ENCODE data around the gene PLEKHO2. TPM values are rescaled to one million over a fixed set of nuclear protein-coding genes. Genes with fewer than 3 reads are reported as not detected.
A peak's percentile ranks its signal among the peaks of the same experiment; 100 is the strongest.

The PLEKHO2 gene
- total and polyA plus RNA-seq, 2 of the 13 experiments (the other 11 are each of a cell fraction or from before 2014, with no cell fraction given): 3.8 to 4.8 TPM

GRCh38 chr15:64884679-64885078 lies 43.0 kb downstream of the PLEKHO2 start:
- Histone ChIP-seq H3K79me2 (ENCODE audit: insufficient read depth, low read length) (no peaks in the 10 kb centered on the region), H3K4me2 (ENCODE audit: low read depth, low read length) (no peak overlapping the region), H3K9me3 (ENCODE audit: low read length) (no peaks in the 10 kb centered on the region), H2AFZ (ENCODE audit: low read length) (no peak overlapping the region), H3K4me3 (replicated peaks in 1 of 3; ENCODE audit: insufficient read depth in 1 of 3, low read depth in 2 of 3, low read length in 3 of 3) (no peak overlapping the region), H3K27me3 (ENCODE audit: control insufficient read depth in 1 of 2, insufficient read depth in 2 of 2, low read length in 2 of 2) (peaks cover 1 to 6% of the 10 kb centered on the region in 2 experiments; a peak in 2 of 5 replicates), H4K20me1 (ENCODE audit: insufficient read depth, low read length) (no peaks in the 10 kb centered on the region), H3K27ac (ENCODE audit: extremely low read length, insufficient read depth, low read length) (no peak overlapping the region), H3K9ac (ENCODE audit: insufficient read depth, low read depth, low read length) (no peak overlapping the region), H3K36me3 (replicated peaks in 1 of 2; ENCODE audit: control insufficient read depth in 1 of 2, insufficient read depth in 2 of 2, low read length in 2 of 2) (no peaks in the 10 kb centered on the region), H3K4me1 (ENCODE audit: insufficient read depth, low read length) (peaks cover 22% of the 10 kb centered on the region)
- DNase-seq (ENCODE audit: low spot score) (no peak), ATAC-seq (no peak), FAIRE-seq (no peak)
- intact Hi-C loops (cut with micrococcal nuclease; ENCODE audit: unreplicated experiment) (no loop called here), in situ Hi-C loops (cut with HindIII; ENCODE audit: extremely low pct_ligation_motif_present, low pct_unique_long_range_greater_than_20kb) (no loop called here)
- CTCF ChIA-PET (ENCODE audit: low intra/inter-chr PET ratio, low total read pairs): no interaction called here
- 33% methylated on average over 5 of the region's 5 CpGs for WGBS (ENCODE audit: low lambda C conversion rate)
- no TSS peak for BruUV-seq (replicated peaks)
- POLR2A ChIA-PET: interaction anchor here (1.4 kb wide), 1 partner anchor 9 kb away, joined by 8 read pairs; no protein-coding TSS in a partner anchor
- TF ChIP-seq CREB1 (IDR thresholded peaks at IDR 0.05) (0 out of 2 replicates have a peak, but pooled peaks have one; percentile 25), CREB1 (CRISPR knock-in tag; IDR thresholded peaks at IDR 0.05) (no peak), HOXA3 (CRISPR knock-in tag; IDR thresholded peaks at IDR 0.05) (no peak), E2F1 (CRISPR knock-in tag; IDR thresholded peaks at IDR 0.05) (no peak)

GRCh38 chr15:64888336-64888735 lies 46.6 kb downstream of the PLEKHO2 start:
- no TSS peak for BruUV-seq (replicated peaks)
- H3K36me3 ChIP-seq (replicated peaks in 1 of 2; ENCODE audit: control insufficient read depth in 1 of 2, insufficient read depth in 2 of 2, low read length in 2 of 2): no peaks in the 10 kb centered on the region
- no peak overlapping the region for H3K4me3 ChIP-seq (replicated peaks in 1 of 3; ENCODE audit: insufficient read depth in 1 of 3, low read depth in 2 of 3, low read length in 3 of 3)
- peaks cover 1 to 15% of the 10 kb centered on the region in 2 experiments; a peak in 2 of 5 replicates for H3K27me3 ChIP-seq (ENCODE audit: control insufficient read depth in 1 of 2, insufficient read depth in 2 of 2, low read length in 2 of 2)
- in situ Hi-C loops (cut with HindIII; ENCODE audit: extremely low pct_ligation_motif_present, low pct_unique_long_range_greater_than_20kb) (no loop called here), intact Hi-C loops (cut with micrococcal nuclease; ENCODE audit: unreplicated experiment) (no loop called here)
- H4K20me1 ChIP-seq (ENCODE audit: insufficient read depth, low read length): no peaks in the 10 kb centered on the region
- DNase-seq (ENCODE audit: low spot score) (no peak), FAIRE-seq (no peak), ATAC-seq (no peak)
- H3K79me2 ChIP-seq (ENCODE audit: insufficient read depth, low read length): no peaks in the 10 kb centered on the region
- ChIA-PET CTCF (ENCODE audit: low intra/inter-chr PET ratio, low total read pairs) (no interaction called here), POLR2A (interaction anchor here (0.6 kb wide), 1 partner anchor 947 kb away, joined by 3 read pairs; no protein-coding TSS in a partner anchor)
- no peak overlapping the region for H3K4me2 ChIP-seq (ENCODE audit: low read depth, low read length)
- H3K9ac ChIP-seq (ENCODE audit: insufficient read depth, low read depth, low read length): no peak overlapping the region
- no peak overlapping the region for H2AFZ ChIP-seq (ENCODE audit: low read length)
- no peaks in the 10 kb centered on the region for H3K9me3 ChIP-seq (ENCODE audit: low read length)
- peaks cover 27% of the 10 kb centered on the region for H3K4me1 ChIP-seq (ENCODE audit: insufficient read depth, low read length)
- WGBS (ENCODE audit: low lambda C conversion rate): no CpG with 5 or more reads among the region's 6 CpGs
- H3K27ac ChIP-seq (ENCODE audit: extremely low read length, insufficient read depth, low read length): no peak overlapping the region
- TF ChIP-seq ZHX2 (IDR thresholded peaks at IDR 0.05; ENCODE audit: low read depth): no peak
- TF ChIP-seq ZHX2 (CRISPR knock-in tag; IDR thresholded peaks at IDR 0.05; ENCODE audit: borderline replicate concordance): no peak
- TF ChIP-seq HMGXB3 (CRISPR knock-in tag; IDR thresholded peaks at IDR 0.05; ENCODE audit: borderline replicate concordance): no peak
